Fibroblast of the conjunctiva (primary cell): Measurements from ENCODE around the gene LAIR2.
"Not testable (repeated sequence)": the region's sequence is repeated elsewhere in the genome, so short reads cannot be mapped to it uniquely, and the experiment has no call there.

ENCODE experiments used
- DNase-seq: peaks from one replicate; pipeline ENCODE4 v3.0.0-alpha.2; 2010; ENCODE audit warnings: low read depth

The LAIR2 gene

GRCh38 chr19:54464630-54465425, 37.8 kb upstream of the LAIR2 start:
- peak; percentile 70 for DNase-seq

GRCh38 chr19:54465426-54466109, 37.1 kb upstream of the LAIR2 start:
- no peak for DNase-seq

- DNase-seq: not testable (repeated sequence)
These were observed 36.5 kb upstream of the LAIR2 start for GRCh38 chr19:54466110-54466480.

- no peak for DNase-seq
These were observed 33.1 kb upstream of the LAIR2 start for GRCh38 chr19:54469496-54469934.

GRCh38 chr19:54470276-54470887, 32.2 kb upstream of the LAIR2 start:
- DNase-seq: no peak

- no peak for DNase-seq
These were observed 31.4 kb upstream of the LAIR2 start for GRCh38 chr19:54470991-54471782.

- DNase-seq: peak; percentile 81
These were observed 29.4 kb upstream of the LAIR2 start, which contains the start of gene CDC42EP5 for GRCh38 chr19:54473071-54473891. TSS of gene CDC42EP5 (minus strand) at chr19:54473296. CDS start at chr19:54465547, 7,749 bp downstream.

GRCh38 chr19:54473892-54474372, 28.7 kb upstream of the LAIR2 start:
- DNase-seq: no peak

- DNase-seq: no peak
These were observed 26.9 kb upstream of the LAIR2 start for GRCh38 chr19:54475706-54476105.

GRCh38 chr19:54477650-54478049, 25.0 kb upstream of the LAIR2 start:
- no peak for DNase-seq

GRCh38 chr19:54478677-54479266, 23.9 kb upstream of the LAIR2 start:
- DNase-seq: peak; percentile 35

- no peak for DNase-seq
These were observed 22.6 kb upstream of the LAIR2 start for GRCh38 chr19:54480051-54480450.

- DNase-seq: no peak
These were observed 21.2 kb upstream of the LAIR2 start for GRCh38 chr19:54481326-54481930.

GRCh38 chr19:54482889-54483288, 19.7 kb upstream of the LAIR2 start:
- DNase-seq: no peak

- DNase-seq: no peak
These were observed 18.2 kb upstream of the LAIR2 start for GRCh38 chr19:54484451-54484850.

GRCh38 chr19:54485851-54486250, 16.8 kb upstream of the LAIR2 start:
- DNase-seq: no peak

GRCh38 chr19:54489341-54489740, 13.3 kb upstream of the LAIR2 start:
- no peak for DNase-seq

GRCh38 chr19:54489766-54490165, 12.9 kb upstream of the LAIR2 start:
- no peak for DNase-seq

GRCh38 chr19:54492568-54492967, 10.1 kb upstream of the LAIR2 start:
- DNase-seq: no peak

GRCh38 chr19:54493056-54493455, 9.6 kb upstream of the LAIR2 start:
- not testable (repeated sequence) for DNase-seq
